Neutrophil (primary cell): ENCODE results near the gene EEF2K.
"Not testable (repeated sequence)": the region's sequence is repeated elsewhere in the genome, so short reads cannot be mapped to it uniquely, and the experiment has no call there.

Experiments
- H3K27ac ChIP-seq: fragments of 200-600 bp; sonication (generic); 2 replicates; pipeline ENCODE4 v1.5.1; 2016; ENCODE audit warnings: mild to moderate bottlenecking, moderate library complexity
- H3K27me3 ChIP-seq: fragments of 200-600 bp; sonication (generic); 2 replicates; pipeline ENCODE4 v1.6.0; 2016; ENCODE audit warnings: mild to moderate bottlenecking
- H3K36me3 ChIP-seq: fragments of 200-600 bp; sonication (generic); 2 replicates; pipeline ENCODE4 v1.5.1; 2017
- H3K4me1 ChIP-seq, 2 experiments: fragments of 200-600 bp in 1 of 2; sonication (generic) in 1 of 2; 1 replicate in 1 of 2; 2 replicates in 1 of 2; pipeline versions ENCODE4 v1.5.1 to v1.6.1; 2013 to 2016; ENCODE audit warnings: low read depth in 1 of 2, low read length in 1 of 2, mild to moderate bottlenecking in 1 of 2, moderate library complexity in 1 of 2; ENCODE audit not compliant: control insufficient read depth in 1 of 2, insufficient read depth in 1 of 2
- H3K4me3 ChIP-seq, 2 experiments: fragments of 200-600 bp in 1 of 2; sonication (generic) in 1 of 2; 1 replicate in 1 of 2; 2 replicates in 1 of 2; pipeline ENCODE4 v1.5.1; 2013 to 2016; ENCODE audit warnings: low read depth in 1 of 2, low read length in 1 of 2, mild to moderate bottlenecking in 1 of 2, moderate library complexity in 1 of 2
- H3K9me3 ChIP-seq: fragments of 200-600 bp; sonication (generic); 2 replicates; pipeline ENCODE4 v1.5.1; 2016
- CTCF ChIP-seq: fragments of 200-600 bp; sonication (generic); IDR thresholded peaks from 2 replicates; pipeline ENCODE4 v1.5.1; 2016; ENCODE audit warnings: antibody characterized with exemption

The EEF2K gene

GRCh38 chr16:22164482-22164881, 41.6 kb upstream of the EEF2K start:
- peaks cover 45% of the 10 kb centered on the region for H3K27me3 ChIP-seq
- H3K4me3 ChIP-seq: no peak overlapping the region
- H3K36me3 ChIP-seq: no peaks in the 10 kb centered on the region
- TF ChIP-seq CTCF: no peak
- no peaks in the 10 kb centered on the region for H3K9me3 ChIP-seq
- peaks cover 0 to 4% of the 10 kb centered on the region in 2 experiments for H3K4me1 ChIP-seq
- H3K27ac ChIP-seq: no peak overlapping the region

- peaks cover 0 to 4% of the 10 kb centered on the region in 2 experiments for H3K4me1 ChIP-seq
- TF ChIP-seq CTCF: no peak
Observed at GRCh38 chr16:22165508-22166285, 40.4 kb upstream of the EEF2K start.

GRCh38 chr16:22171953-22172352, 34.1 kb upstream of the EEF2K start:
- no peaks in the 10 kb centered on the region for H3K27me3 ChIP-seq
- no peak for TF ChIP-seq CTCF

More at GRCh38 chr16:22165508-22166285, 40.4 kb upstream of the EEF2K start:
- Histone ChIP-seq H3K27me3 (peaks cover 33% of the 10 kb centered on the region), H3K4me3 (no peak overlapping the region), H3K27ac (no peak overlapping the region), H3K36me3 (no peaks in the 10 kb centered on the region), H3K9me3 (no peaks in the 10 kb centered on the region)

GRCh38 chr16:22172642-22173041, 33.4 kb upstream of the EEF2K start:
- not testable (repeated sequence) for H3K27ac ChIP-seq, H3K9me3 ChIP-seq, H3K4me1 ChIP-seq, H3K4me3 ChIP-seq, H3K27me3 ChIP-seq, H3K36me3 ChIP-seq

More at GRCh38 chr16:22171953-22172352, 34.1 kb upstream of the EEF2K start:
- no peaks in the 10 kb centered on the region for H3K9me3 ChIP-seq
- no peaks in the 10 kb centered on the region for H3K36me3 ChIP-seq
- no peak overlapping the region for H3K4me3 ChIP-seq
- no peaks in the 10 kb centered on the region for H3K4me1 ChIP-seq
- no peak overlapping the region for H3K27ac ChIP-seq

- H3K36me3 ChIP-seq: no peaks in the 10 kb centered on the region
- no peaks in the 10 kb centered on the region for H3K27me3 ChIP-seq
- TF ChIP-seq CTCF: no peak
- H3K9me3 ChIP-seq: no peaks in the 10 kb centered on the region
- no peaks in the 10 kb centered on the region for H3K4me1 ChIP-seq
- H3K4me3 ChIP-seq: no peak overlapping the region
- no peak overlapping the region for H3K27ac ChIP-seq
Observed at GRCh38 chr16:22174642-22175041, 31.4 kb upstream of the EEF2K start.

- Histone ChIP-seq H3K27me3 (no peaks in the 10 kb centered on the region), H3K36me3 (no peaks in the 10 kb centered on the region), H3K4me3 (no peak overlapping the region), H3K27ac (no peak overlapping the region), H3K4me1 (no peaks in the 10 kb centered on the region), H3K9me3 (no peaks in the 10 kb centered on the region)
- TF ChIP-seq CTCF: no peak
Observed at GRCh38 chr16:22177968-22178930, 27.8 kb upstream of the EEF2K start.
